NCI-H2227 (cell line): ENCODE data around the gene GATA5.

Experiments
- DNase-seq: peaks from one replicate; lab custom pipeline; 2025; ENCODE audit not compliant: unreplicated experiment; lab: John Stamatoyannopoulos, UW

GATA5 gene

GRCh38 chr20:62488470-62488869 is 12.7 kb upstream of the GATA5 start:
- DNase-seq: no peak

GRCh38 chr20:62487561-62488354 is 12.0 kb upstream of the GATA5 start:
- DNase-seq: no peak

GRCh38 chr20:62487118-62487517 is 11.3 kb upstream of the GATA5 start:
- DNase-seq: no peak

GRCh38 chr20:62486484-62486883 is 10.7 kb upstream of the GATA5 start:
- DNase-seq: no peak

- no peak for DNase-seq
These were observed 9.9 kb upstream of the GATA5 start for GRCh38 chr20:62485701-62486089.

GRCh38 chr20:62485062-62485700 is 9.4 kb upstream of the GATA5 start:
- DNase-seq: no peak

GRCh38 chr20:62484478-62484877 is 8.7 kb upstream of the GATA5 start:
- DNase-seq: no peak

- no peak for DNase-seq
These were observed 8.0 kb upstream of the GATA5 start for GRCh38 chr20:62483613-62484458.

GRCh38 chr20:62482974-62483373 is 7.2 kb upstream of the GATA5 start:
- no peak for DNase-seq

- no peak for DNase-seq
These were observed 6.5 kb upstream of the GATA5 start for GRCh38 chr20:62482146-62482809.

- no peak for DNase-seq
These were observed 5.8 kb upstream of the GATA5 start for GRCh38 chr20:62481425-62482145.

- no peak for DNase-seq
These were observed 4.5 kb upstream of the GATA5 start for GRCh38 chr20:62480318-62480717.

- DNase-seq: no peak
These were observed 3.9 kb upstream of the GATA5 start for GRCh38 chr20:62479656-62480055.

- DNase-seq: no peak
These were observed 3.4 kb upstream of the GATA5 start for GRCh38 chr20:62479156-62479555.

- no peak for DNase-seq
These were observed 2.1 kb upstream of the GATA5 start for GRCh38 chr20:62477669-62478455.

GRCh38 chr20:62476056-62476838 is 452 bp upstream of the GATA5 start:
- DNase-seq: no peak

- no peak for DNase-seq
These were observed 596 bp downstream of the GATA5 start for GRCh38 chr20:62475027-62475771.

- DNase-seq: no peak
These were observed 1.2 kb downstream of the GATA5 start for GRCh38 chr20:62474604-62475026.
